Smooth muscle cell (in vitro differentiated cells): ENCODE data around the gene RPL18A. TPM values are rescaled to one million over a fixed set of nuclear protein-coding genes. Genes with fewer than 3 reads are reported as not detected.

Source experiments
- DNase-seq: peaks from one replicate; lab custom pipeline; 2025; ENCODE audit not compliant: unreplicated experiment; lab: John Stamatoyannopoulos, UW
- H2AFZ ChIP-seq: fragments of 200-600 bp; sonication (generic); 2 replicates; pipeline ENCODE4 v1.6.0; 2016; ENCODE audit warnings: antibody characterized with exemption, low read depth, mild to moderate bottlenecking
- H3F3A ChIP-seq: fragments of 200-600 bp; sonication (generic); 2 replicates; pipeline ENCODE4 v1.6.0; 2017; ENCODE audit warnings: antibody characterized with exemption, low read depth
- H3K27ac ChIP-seq: fragments of 200-600 bp; sonication (generic); 2 replicates; pipeline ENCODE4 v1.5.1; 2016; ENCODE audit warnings: low read depth, mild to moderate bottlenecking
- H3K27me3 ChIP-seq: fragments of 200-600 bp; sonication (generic); 2 replicates; pipeline ENCODE4 v1.6.1; 2016; ENCODE audit warnings: low read depth, mild to moderate bottlenecking
- H3K36me3 ChIP-seq: fragments of 200-600 bp; sonication (generic); 2 replicates; pipeline ENCODE4 v1.5.1; 2016; ENCODE audit warnings: low read depth
- H3K4me1 ChIP-seq: fragments of 200-600 bp; sonication (generic); 2 replicates; pipeline ENCODE4 v1.5.1; 2016; ENCODE audit warnings: low read depth
- H3K4me2 ChIP-seq: fragments of 200-600 bp; sonication (generic); 2 replicates; pipeline ENCODE4 v1.6.0; 2016; ENCODE audit warnings: mild to moderate bottlenecking
- H3K4me3 ChIP-seq: fragments of 200-600 bp; sonication (generic); 2 replicates; pipeline ENCODE4 v1.5.1; 2016; ENCODE audit warnings: mild to moderate bottlenecking
- H3K79me2 ChIP-seq: fragments of 200-600 bp; sonication (generic); 2 replicates; pipeline ENCODE4 v1.6.0; 2016; ENCODE audit warnings: low read depth, mild to moderate bottlenecking
- H3K9ac ChIP-seq: fragments of 200-600 bp; sonication (generic); 2 replicates; pipeline ENCODE4 v1.6.0; 2016; ENCODE audit warnings: low read depth
- H3K9me3 ChIP-seq: fragments of 200-600 bp; sonication (generic); replicated peaks from 2 replicates; pipeline ENCODE4 v1.5.1; 2016; ENCODE audit warnings: low read depth
- H4K20me1 ChIP-seq: fragments of 200-600 bp; sonication (generic); 2 replicates; pipeline ENCODE4 v1.6.0; 2016; ENCODE audit warnings: low read depth
- CTCF ChIP-seq: fragments of 200-600 bp; sonication (generic); IDR thresholded peaks from 2 replicates; pipeline ENCODE4 v1.5.1; 2017; ENCODE audit warnings: borderline replicate concordance, mild to moderate bottlenecking, antibody characterized with exemption; ENCODE audit not compliant: insufficient read depth, poor library complexity, severe bottlenecking
- WGBS: methylation state at CpG from one replicate; pipeline ENCODE4 v1.1.7; 2016; ENCODE audit warnings: low lambda C conversion rate; 5-methylcytosine and 5-hydroxymethylcytosine counted together
- polyA plus RNA-seq: library from polyadenylated mRNA; unstranded; fragments of >200 nt; fragmentation: Nextera tagmentation; extraction: Ambion mirVana; gene quantifications from 2 replicates; pipeline ENCODE4 v1.2.1, GENCODE V29; 2016
- total RNA-seq: library from RNA; depleted of rRNA; stranded (reverse); fragments of >200 nt; gene quantifications from 2 replicates; pipeline ENCODE4 v1.2.3, GENCODE V29; 2014

The RPL18A gene
- 795 and 867 TPM in 2 replicates for total RNA-seq
- 1,267 and 1,311 TPM in 2 replicates for polyA plus RNA-seq

- peaks cover 15% of the 10 kb centered on the region for H3F3A ChIP-seq
- peak within 1 kb of the TSS; percentile 92 for H3K9ac ChIP-seq
- H3K9me3 ChIP-seq = no peaks in the 10 kb centered on the region
- TF ChIP-seq CTCF = peak; percentile 59
- H3K79me2 ChIP-seq = peaks cover 29% of the 10 kb centered on the region
- no peaks in the 10 kb centered on the region for H3K36me3 ChIP-seq
- peak within 1 kb of the TSS; percentile 99 for H3K4me3 ChIP-seq
- peak within 1 kb of the TSS; percentile 98 for H2AFZ ChIP-seq
- peaks cover 49% of the 10 kb centered on the region for H4K20me1 ChIP-seq
- H3K4me1 ChIP-seq = peaks cover 11% of the 10 kb centered on the region
- DNase-seq = peak; percentile 90
- H3K27ac ChIP-seq = peak within 1 kb of the TSS; percentile 32
- peak within 1 kb of the TSS; percentile 99 for H3K4me2 ChIP-seq
- under 1% methylated on average over 74 of the region's 80 CpGs for WGBS
- no peaks in the 10 kb centered on the region for H3K27me3 ChIP-seq
Measured at GRCh38 chr19:17859533-17860330, at the start of gene RPL18A. TSS of gene RPL18A (plus strand) at chr19:17859910. CDS start at chr19:17859957, 47 bp downstream.

GRCh38 chr19:17811103-17811502 lies 48.6 kb upstream of the RPL18A start:
- H3F3A ChIP-seq = no peaks in the 10 kb centered on the region
- H3K79me2 ChIP-seq = no peaks in the 10 kb centered on the region
- H4K20me1 ChIP-seq = no peaks in the 10 kb centered on the region
- H3K4me1 ChIP-seq = no peaks in the 10 kb centered on the region
- H3K4me3 ChIP-seq = no peak overlapping the region
- no peak overlapping the region for H2AFZ ChIP-seq
- H3K9ac ChIP-seq = no peak overlapping the region
- no peaks in the 10 kb centered on the region for H3K9me3 ChIP-seq
- no peak for DNase-seq
- peaks cover 6% of the 10 kb centered on the region for H3K27me3 ChIP-seq
- no peaks in the 10 kb centered on the region for H3K36me3 ChIP-seq
- H3K4me2 ChIP-seq = no peak overlapping the region
- 100% methylated on average over 2 of the region's 2 CpGs for WGBS
- TF ChIP-seq CTCF = no peak
- no peak overlapping the region for H3K27ac ChIP-seq

GRCh38 chr19:17811681-17812080 lies 48.0 kb upstream of the RPL18A start:
- Histone ChIP-seq H3K4me3 (no peak overlapping the region), H3K27ac (no peak overlapping the region), H3K9ac (no peak overlapping the region), H3K36me3 (no peaks in the 10 kb centered on the region), H2AFZ (no peak overlapping the region), H3K4me2 (no peak overlapping the region), H3K27me3 (peaks cover 6% of the 10 kb centered on the region), H3K4me1 (no peaks in the 10 kb centered on the region), H3K9me3 (no peaks in the 10 kb centered on the region), H3F3A (no peaks in the 10 kb centered on the region), H4K20me1 (no peaks in the 10 kb centered on the region), H3K79me2 (no peaks in the 10 kb centered on the region)
- DNase-seq = no peak
- no peak for TF ChIP-seq CTCF
- 85% methylated on average over 20 of the region's 20 CpGs for WGBS
